GM08714 (cell line): ENCODE data around the gene CYP2D6.
"Not testable (repeated sequence)": the region's sequence is repeated elsewhere in the genome, so short reads cannot be mapped to it uniquely, and the experiment has no call there.

Source experiments
- H3K4me3 ChIP-seq: fragments of 200-500 bp; sonication (Bioruptor generic); 2 replicates; pipeline ENCODE4 v1.5.1; 2014; ENCODE audit warnings: mild to moderate bottlenecking, low read length, inconsistent platforms
- ZNF274 ChIP-seq: IDR thresholded peaks from 2 replicates; pipeline ENCODE4 v1.6.1; 2012; ENCODE audit warnings: mild to moderate bottlenecking, low read depth, low read length

Gene CYP2D6

GRCh38 chr22:42145175-42145574, 14.6 kb upstream of the CYP2D6 start:
- TF ChIP-seq ZNF274 = no peak
- no peak overlapping the region for H3K4me3 ChIP-seq

- not testable (repeated sequence) for H3K4me3 ChIP-seq
Measured at GRCh38 chr22:42143859-42144822, 13.5 kb upstream of the CYP2D6 start.

- no peak overlapping the region for H3K4me3 ChIP-seq
- TF ChIP-seq ZNF274 = no peak
Measured at GRCh38 chr22:42142771-42143461, 12.3 kb upstream of the CYP2D6 start.

GRCh38 chr22:42141307-42142057, 10.9 kb upstream of the CYP2D6 start:
- H3K4me3 ChIP-seq = not testable (repeated sequence)

DNA sequence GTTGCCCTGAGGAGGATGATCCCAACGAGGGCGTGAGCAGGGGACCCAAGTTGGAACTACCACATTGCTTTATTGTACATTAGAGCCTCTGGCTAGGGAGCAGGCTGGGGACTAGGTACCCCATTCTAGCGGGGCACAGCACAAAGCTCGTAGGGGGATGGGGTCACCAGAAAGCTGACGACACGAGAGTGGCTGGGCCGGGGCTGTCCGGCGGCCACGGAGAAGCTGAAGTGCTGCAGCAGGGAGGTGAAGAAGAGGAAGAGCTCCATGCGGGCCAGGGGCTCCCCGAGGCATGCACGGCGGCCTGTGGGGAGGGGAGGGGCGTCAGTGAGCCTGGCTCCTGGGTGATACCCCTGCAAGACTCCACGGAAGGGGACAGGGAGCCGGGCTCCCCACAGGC, 9.5 kb upstream of the CYP2D6 start:
- H3K4me3 ChIP-seq = not testable (repeated sequence)

GRCh38 chr22:42139508-42139907, 8.9 kb upstream of the CYP2D6 start:
- H3K4me3 ChIP-seq = not testable (repeated sequence)

GRCh38 chr22:42138972-42139371, 8.4 kb upstream of the CYP2D6 start:
- TF ChIP-seq ZNF274 = no peak
- no peak overlapping the region for H3K4me3 ChIP-seq

- no peak for TF ChIP-seq ZNF274
- no peak overlapping the region for H3K4me3 ChIP-seq
Measured at GRCh38 chr22:42138122-42138770, 7.6 kb upstream of the CYP2D6 start.

DNA sequence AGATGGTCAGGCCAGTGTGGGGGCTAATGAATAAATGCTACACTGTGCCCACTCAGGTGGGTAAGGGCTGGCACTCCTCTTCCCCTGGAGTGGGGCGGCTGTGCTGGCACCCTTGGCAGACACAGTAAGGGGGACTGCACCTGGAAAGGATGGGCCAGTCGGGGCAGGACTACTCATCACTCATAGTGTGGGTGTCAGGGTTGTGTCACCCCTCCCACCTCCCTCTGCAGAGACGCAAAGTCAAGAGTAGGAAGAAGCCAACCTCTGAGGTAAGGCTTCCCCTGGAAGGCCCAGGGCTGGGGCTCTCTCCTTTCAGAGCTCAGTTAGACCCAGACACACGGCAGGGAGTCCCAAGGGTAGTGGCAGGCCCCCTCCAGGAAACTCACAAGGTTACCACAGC, 5.1 kb upstream of the CYP2D6 start:
- H3K4me3 ChIP-seq = not testable (repeated sequence)

DNA sequence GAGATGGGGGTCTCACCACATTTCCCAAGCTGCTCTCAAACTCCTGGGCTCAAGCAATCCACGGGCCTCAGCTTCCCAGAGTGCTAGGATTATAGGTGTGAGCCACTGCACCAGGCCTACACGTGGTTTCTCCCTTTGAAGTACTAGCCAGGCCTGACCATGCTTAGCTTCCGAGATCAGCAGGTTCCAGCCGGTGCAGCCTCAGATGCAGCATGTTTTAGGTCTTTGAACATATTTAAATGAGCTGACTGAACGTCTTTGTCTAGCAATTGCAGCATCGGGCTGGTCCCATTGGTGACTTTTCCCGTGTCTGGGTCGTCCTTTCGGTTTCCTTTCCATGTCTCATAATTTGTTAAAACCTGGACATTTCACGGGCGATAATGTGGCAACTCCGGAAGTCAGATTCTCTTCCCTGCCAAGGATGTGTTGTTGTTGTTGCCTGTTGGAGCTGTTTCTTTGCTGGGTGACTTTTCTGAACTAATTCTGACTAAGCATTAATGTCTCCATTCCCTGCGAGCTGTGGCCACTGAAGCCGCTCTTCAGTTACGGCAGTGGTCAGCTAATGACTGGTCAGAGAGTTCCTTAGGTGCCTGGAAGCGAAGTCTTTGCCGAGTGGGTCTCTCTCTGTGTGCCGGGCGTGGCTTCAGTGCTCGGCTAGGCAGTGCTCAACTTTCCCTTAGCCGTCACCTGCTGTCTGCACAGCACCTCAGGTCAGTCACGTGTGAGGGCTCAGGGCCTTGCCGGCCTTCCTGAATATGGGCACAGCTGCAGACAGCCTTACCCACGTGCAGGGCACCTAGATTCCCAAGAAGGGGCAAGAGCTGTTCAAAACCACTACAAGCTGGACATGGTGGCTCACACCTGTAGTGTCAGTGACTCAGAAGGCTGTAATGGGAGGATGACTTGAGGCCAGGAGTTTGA, 3.8 kb upstream of the CYP2D6 start:
- H3K4me3 ChIP-seq = no peak overlapping the region
- no peak for TF ChIP-seq ZNF274

- no peak for TF ChIP-seq ZNF274
- no peak overlapping the region for H3K4me3 ChIP-seq
Measured at GRCh38 chr22:42132457-42132856, 1.8 kb upstream of the CYP2D6 start.

DNA sequence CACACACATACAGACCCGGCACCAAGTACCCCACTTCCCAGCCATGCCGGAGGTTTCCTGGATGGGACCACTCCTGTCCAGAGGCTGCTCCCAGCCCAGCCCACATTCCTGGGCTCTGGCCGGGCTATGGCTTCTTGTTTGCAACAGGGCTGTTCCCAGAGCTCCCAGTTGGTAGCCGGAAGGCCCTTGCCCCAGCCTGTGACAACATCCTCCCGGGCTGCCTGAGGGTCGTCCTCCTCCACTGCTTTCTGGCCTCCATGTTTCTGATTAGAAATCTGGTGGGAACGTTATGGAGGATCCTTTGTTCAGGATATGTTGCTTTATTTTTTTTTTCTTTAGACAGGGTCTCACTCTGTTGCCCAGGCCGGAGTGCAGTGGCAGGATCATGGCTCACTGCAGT, 952 bp upstream of the CYP2D6 start:
- no peak for TF ChIP-seq ZNF274
- no peak overlapping the region for H3K4me3 ChIP-seq

DNA sequence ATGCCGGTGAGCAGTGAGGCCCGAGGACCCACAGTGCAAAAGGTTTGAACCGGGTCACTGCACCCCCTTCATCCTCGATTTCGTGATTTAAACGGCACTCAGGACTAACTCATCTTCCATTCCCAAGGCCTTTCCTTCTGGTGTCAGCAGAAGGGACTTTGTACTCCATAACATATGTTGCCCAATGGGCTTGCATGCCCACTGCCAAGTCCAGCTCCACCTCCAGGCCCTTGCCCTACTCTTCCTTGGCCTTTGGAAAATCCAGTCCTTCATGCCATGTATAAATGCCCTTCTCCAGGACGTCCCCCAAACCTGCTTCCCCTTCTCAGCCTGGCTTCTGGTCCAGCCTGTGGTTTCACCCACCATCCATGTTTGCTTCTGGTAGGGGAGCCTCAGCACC, 428 bp downstream of the CYP2D6 start:
- not testable (repeated sequence) for H3K4me3 ChIP-seq

DNA sequence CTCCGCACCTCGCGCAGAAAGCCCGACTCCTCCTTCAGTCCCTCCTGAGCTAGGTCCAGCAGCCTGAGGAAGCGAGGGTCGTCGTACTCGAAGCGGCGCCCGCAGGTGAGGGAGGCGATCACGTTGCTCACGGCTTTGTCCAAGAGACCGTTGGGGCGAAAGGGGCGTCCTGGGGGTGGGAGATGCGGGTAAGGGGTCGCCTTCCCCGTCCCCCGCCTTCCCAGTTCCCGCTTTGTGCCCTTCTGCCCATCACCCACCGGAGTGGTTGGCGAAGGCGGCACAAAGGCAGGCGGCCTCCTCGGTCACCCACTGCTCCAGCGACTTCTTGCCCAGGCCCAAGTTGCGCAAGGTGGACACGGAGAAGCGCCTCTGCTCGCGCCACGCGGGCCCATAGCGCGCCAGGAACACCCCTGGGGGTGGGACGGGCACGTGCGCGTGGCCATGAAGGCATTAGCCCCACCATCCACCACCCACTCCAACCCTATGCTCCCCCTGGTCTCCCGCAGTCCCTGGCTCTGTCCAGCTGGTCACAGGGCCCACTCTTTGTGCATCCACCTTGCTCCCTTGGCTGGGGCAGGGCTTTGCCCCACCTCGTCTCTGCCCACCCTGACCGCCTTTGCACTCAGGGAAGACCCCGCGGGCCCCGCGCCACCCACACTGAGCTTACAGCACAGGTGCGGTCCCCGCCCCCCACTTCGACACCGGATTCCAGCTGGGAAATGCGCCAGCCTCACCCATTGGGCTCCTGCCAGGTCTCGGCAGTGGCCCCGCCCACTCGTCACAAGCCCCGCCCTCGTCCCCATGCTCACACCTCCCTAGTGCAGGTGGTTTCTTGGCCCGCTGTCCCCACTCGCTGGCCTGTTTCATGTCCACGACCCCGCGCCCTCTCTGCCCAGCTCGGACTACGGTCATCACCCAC, 1.6 kb downstream of the CYP2D6 start:
- not testable (repeated sequence) for H3K4me3 ChIP-seq

- not testable (repeated sequence) for H3K4me3 ChIP-seq
Measured at GRCh38 chr22:42128007-42128406, 2.6 kb downstream of the CYP2D6 start.
